ENCODE data around the gene KIAA1958.

Gene KIAA1958

DNA sequence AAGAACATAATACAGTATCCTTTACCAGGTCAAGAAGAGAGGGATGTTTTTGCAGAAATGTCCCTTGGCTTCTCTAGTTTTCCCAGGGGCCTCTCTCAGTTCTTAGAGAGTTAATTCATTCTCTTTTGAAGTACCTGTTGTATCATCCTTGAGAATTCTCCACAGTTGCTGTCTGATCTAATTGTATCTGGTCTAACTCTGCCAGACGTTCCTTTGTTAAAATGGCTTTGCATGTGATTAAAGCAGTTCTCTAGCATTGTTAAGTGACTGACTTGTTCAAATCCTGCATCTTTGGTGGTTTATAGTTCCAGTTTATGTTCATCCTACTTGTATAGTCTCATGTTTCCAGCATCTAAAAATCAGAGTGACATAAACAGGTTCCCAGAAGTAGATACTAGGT, 65.0 kb downstream of the KIAA1958 start:
- ChIA-PET POLR2A (ENCODE audit: low non-redundant PET) (interaction anchor here (0.5 kb wide), 1 partner anchor 207 kb away, joined by 6 read pairs; no protein-coding TSS in a partner anchor), CTCF (no interaction called here)
- no peak overlapping the region for H3K27ac ChIP-seq
- DNase-seq (ENCODE audit: low spot score): no peak
- TF ChIP-seq, protein P1, sequence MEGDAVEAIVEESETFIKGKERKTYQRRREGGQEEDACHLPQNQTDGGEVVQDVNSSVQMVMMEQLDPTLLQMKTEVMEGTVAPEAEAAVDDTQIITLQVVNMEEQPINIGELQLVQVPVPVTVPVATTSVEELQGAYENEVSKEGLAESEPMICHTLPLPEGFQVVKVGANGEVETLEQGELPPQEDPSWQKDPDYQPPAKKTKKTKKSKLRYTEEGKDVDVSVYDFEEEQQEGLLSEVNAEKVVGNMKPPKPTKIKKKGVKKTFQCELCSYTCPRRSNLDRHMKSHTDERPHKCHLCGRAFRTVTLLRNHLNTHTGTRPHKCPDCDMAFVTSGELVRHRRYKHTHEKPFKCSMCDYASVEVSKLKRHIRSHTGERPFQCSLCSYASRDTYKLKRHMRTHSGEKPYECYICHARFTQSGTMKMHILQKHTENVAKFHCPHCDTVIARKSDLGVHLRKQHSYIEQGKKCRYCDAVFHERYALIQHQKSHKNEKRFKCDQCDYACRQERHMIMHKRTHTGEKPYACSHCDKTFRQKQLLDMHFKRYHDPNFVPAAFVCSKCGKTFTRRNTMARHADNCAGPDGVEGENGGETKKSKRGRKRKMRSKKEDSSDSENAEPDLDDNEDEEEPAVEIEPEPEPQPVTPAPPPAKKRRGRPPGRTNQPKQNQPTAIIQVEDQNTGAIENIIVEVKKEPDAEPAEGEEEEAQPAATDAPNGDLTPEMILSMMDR (conservative IDR thresholded peaks at IDR 0.05; ENCODE audit: low read depth): no peak

DNA sequence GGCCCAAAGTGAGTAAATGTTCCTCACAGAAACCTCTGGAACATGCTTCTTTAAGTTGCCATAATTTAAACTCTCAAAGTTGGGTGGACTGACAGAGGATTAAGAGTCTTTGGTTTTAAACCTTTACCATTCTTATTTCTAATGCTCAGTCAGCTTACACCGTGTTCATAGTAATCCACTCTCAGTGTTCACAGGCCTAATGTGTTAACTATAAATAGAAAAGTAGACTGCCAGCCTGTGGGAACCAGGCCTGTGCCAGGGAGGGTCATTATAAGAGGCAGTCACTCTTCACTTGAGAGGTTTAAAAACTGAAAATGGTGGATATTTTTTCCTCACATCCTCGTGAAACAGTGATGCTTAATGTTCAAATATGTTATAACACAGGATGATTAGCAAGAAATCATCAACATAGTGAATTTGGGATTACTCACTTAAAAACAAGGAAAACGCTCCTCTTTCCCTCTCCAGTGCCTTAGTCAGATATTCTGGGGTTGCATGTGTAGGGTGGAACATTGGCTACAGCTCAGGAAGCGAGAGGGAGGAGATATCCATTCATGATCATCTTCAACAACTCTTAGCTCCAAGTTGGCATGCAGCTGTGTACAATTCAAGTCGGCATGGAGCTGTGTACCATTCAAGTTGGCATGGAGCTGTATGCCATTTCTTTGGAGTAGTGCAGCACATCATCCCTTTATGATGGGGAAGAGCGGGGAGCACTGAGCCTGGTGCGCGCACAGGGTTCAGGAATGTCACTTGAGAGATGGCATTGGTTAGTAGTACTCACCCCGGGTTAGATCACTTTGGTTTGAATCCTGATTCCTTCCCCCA, 65.8 kb downstream of the KIAA1958 start:
- ChIA-PET POLR2A (ENCODE audit: low non-redundant PET) (interaction anchor here (0.5 kb wide), 1 partner anchor 208 kb away, joined by 6 read pairs; no protein-coding TSS in a partner anchor), CTCF (no interaction called here)
- DNase-seq (ENCODE audit: low spot score): no peak
- H3K27ac ChIP-seq: no peak overlapping the region
- TF ChIP-seq, protein P1 (conservative IDR thresholded peaks at IDR 0.05; ENCODE audit: low read depth): no peak

DNA sequence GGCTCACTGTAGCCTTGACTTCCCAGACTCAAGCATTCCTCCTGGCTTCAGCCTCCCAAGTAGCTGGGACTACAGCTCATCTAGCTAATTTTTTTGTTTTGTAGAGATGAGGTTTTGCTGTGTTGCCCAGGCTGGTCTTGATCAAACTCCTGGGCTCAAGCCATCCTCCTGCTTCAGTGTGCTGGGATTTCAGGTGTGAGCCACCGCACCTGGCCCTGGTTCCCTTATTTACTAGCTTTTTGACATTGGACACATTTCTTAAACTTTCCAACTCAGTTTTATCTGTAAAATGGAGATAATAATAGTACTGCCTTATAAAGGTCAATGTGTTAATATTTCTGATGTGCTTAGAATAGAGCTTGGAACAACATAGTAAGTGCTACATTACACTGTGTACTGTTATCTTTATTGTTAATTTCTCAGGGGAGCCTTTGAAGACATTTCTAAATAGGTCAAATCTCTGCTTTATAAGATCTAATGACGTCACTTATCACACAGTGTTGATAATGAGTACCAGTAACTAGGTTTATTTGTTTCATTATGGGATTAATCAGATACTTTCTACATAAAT, 66.7 kb downstream of the KIAA1958 start:
- H3K27ac ChIP-seq: no peak overlapping the region
- POLR2A ChIA-PET (ENCODE audit: low non-redundant PET): no interaction called here
- no peak for DNase-seq (ENCODE audit: low spot score)
- TF ChIP-seq, protein P1 (conservative IDR thresholded peaks at IDR 0.05; ENCODE audit: low read depth): no peak
- CTCF ChIA-PET: no interaction called here

DNA sequence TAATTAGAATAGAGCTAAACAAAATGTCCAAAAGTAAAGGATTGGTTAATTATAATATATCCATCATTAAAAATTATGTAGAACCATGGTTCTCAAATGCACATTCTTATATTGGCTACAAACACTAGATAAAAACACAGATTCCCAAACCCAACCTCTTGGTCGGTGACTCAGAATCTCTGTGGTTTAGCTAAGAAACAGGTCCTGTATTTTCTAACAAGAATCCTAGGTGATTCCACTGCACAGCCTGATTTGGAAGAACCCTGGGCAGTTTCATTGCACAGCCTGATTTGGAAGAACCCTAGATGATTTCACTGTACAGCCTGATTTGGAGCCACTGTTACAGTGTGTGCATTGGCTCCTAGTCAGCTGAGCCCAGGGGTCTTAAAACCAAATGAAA, 67.9 kb downstream of the KIAA1958 start:
- DNase-seq (ENCODE audit: low spot score): no peak
- no peak overlapping the region for H3K27ac ChIP-seq
- POLR2A ChIA-PET (ENCODE audit: low non-redundant PET): no interaction called here
- CTCF ChIA-PET: interaction anchor here (0.8 kb wide), 1 partner anchor 348 kb away, joined by 5 read pairs; no protein-coding TSS in a partner anchor
- TF ChIP-seq, protein P1 (conservative IDR thresholded peaks at IDR 0.05; ENCODE audit: low read depth): no peak

DNA sequence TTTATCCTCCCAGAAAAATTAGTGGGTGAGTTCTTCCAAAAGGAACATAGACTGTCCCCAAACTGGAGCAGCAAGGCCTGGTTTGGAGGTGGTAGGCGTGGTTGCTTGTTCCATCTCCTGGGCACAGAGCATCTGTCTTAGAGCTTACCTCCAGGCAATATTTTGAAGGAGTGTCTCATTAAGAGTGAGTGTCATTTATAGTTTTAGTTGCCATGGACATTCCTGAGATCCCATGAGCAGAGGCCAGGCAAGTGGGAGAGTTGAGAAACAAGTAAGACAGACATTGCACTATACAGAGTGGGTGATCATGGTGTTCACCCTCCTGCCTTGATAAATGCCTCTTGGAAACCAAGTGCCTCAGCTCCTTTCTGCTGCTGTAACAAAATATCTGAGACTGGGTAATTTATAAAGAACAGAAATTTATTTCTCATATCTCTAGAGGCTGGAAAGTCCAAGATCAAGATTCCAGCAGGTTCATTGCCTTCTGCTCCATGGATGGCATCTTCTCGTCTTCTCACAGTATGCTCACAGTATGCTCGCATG, 68.5 kb downstream of the KIAA1958 start:
- H3K27ac ChIP-seq: no peak overlapping the region
- TF ChIP-seq, protein P1 (conservative IDR thresholded peaks at IDR 0.05; ENCODE audit: low read depth): no peak
- DNase-seq (ENCODE audit: low spot score): no peak
- CTCF ChIA-PET: no interaction called here
- POLR2A ChIA-PET (ENCODE audit: low non-redundant PET): no interaction called here

DNA sequence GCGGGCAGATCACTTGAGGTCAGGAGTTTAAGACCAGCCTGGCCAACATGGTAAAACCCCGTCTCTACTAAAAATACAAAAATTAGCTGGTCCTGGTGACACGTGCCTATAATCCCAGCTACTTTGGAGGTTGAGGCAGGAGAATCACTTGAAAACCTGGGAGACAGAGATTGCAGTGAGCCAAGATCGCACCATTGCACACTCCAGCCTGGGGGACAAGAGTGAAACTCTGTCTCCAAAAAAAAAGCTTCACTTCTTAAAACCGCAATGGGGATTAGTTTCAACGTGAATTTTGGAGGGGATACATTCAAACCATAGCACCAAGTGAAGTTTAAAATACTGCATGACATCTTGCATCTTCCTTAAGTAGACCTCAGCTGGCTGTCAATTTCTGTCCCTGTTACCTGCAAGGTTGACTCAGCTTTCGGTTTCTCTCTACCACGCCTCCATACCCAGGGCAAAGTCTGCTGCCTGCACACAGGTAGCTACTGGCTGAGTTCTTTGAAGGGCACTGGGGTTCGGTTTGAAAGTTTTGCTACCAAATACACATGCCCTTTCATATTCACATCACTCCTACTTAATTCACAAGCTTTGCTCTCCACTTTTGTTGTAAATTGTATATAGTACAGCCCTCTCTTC, 69.3 kb downstream of the KIAA1958 start:
- ChIA-PET POLR2A (ENCODE audit: low non-redundant PET) (interaction anchor here (0.8 kb wide), 1 partner anchor 70 kb away, joined by 4 read pairs; the partner anchor contains the start of gene KIAA1958), CTCF (interaction anchor here (0.5 to 0.6 kb wide), 2 partner anchors 87 to 910 kb away, joined by 3 to 4 read pairs; no protein-coding TSS in a partner anchor)
- no peak for DNase-seq (ENCODE audit: low spot score)
- H3K27ac ChIP-seq: no peak overlapping the region
- TF ChIP-seq, protein P1 (conservative IDR thresholded peaks at IDR 0.05; ENCODE audit: low read depth): no peak
